ENCODE data around the gene SEPTIN2.
A peak's percentile ranks its signal among the peaks of the same experiment; 100 is the strongest.
"Not testable (repeated sequence)": the region's sequence is repeated elsewhere in the genome, so short reads cannot be mapped to it uniquely, and the experiment has no call there.

Gene SEPTIN2

GRCh38 chr2:241313543-241314095, 2.1 kb upstream of the SEPTIN2 start:
- H3K4me3 ChIP-seq (ENCODE audit: low read depth, low read length) = peak overlapping the region; percentile 97

DNA sequence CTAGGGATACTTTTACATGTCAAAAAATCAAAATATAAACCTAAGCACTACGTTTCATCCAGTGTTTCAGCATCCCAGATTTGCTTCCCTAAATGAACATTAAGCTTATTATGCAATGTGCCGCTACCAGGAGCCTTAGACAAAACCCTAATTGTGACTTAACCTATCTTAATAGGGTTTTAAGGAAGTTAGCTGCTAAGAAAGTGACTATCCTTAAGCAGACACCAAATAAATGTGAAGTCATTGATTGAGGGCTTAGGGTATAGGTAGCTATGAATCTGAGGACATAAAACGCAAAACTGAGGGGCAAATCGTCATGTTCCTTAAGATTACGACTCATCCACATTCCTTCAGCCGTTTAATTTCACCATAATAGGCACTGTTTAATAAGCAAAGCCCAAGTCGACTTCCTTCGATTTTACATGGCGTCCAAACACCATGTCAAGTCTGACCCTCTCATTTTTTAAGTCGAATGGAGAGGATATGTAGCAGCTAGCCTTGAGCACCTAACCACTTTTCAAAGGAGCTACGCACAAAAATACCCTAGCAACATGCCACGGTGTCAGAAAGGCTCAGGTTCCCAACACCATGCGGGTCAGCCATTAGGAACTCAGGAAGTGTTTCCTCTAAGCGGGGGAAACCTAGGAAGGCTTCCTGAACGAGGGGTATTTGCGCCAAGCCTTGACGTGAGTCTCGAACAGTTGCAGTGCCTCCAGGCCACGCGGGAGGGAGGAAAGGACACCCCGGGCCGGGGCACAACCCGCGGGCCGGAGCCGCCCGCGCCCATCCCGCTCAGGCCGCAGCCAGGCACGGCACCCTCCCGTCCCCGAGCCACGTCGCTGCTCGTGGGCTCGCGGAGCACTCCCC, 1.3 kb upstream of the SEPTIN2 start:
- H3K4me3 ChIP-seq (ENCODE audit: low read depth, low read length) = peak overlapping the region; percentile 97

DNA sequence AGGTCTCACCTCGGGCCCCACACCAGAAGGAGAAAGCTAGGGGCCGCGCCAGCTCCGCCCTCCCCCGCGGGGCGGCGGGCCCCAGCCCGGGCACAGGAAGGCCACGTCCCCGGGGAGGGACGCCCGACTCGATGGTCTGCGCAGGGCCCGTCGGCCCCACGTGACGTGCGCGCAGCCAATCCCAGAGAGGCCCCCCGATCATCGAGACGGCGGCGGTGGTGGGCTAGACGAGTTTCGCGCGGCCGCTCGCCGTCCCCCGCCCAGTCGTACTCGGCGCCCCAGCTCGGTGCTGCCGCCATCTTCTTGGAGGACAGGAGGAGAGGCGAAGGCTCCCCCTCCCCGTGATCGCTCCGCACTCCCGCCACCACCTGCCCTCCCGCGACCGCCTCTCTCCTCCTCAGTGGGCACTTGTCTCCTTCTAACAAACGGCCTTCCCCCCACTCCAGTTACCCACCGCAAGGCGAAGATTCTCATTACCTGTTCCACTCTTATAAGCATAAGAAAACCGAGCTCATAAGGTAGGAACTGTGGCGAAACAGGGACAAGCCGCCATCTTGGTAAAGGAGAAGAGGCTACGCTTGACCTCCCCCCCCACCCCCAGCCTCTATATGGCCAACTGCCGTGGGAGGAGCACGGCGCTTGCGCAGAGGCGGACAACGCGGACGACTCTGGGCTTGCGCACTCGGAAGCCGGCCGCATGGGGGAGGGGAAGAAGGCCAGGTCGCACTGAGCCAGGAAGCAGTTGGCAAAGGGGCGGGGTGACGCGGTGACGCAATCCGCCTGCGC, 439 bp upstream of the SEPTIN2 start, which contains the start of gene HDLBP:
HDLBP (minus strand) TSS at position 580 of the 786 bp plus-strand sequence. CDS start 48,803 bp downstream, outside the sequence.
- H3K4me3 ChIP-seq (ENCODE audit: low read depth, low read length) = peak within 1 kb of the TSS; percentile 98

DNA sequence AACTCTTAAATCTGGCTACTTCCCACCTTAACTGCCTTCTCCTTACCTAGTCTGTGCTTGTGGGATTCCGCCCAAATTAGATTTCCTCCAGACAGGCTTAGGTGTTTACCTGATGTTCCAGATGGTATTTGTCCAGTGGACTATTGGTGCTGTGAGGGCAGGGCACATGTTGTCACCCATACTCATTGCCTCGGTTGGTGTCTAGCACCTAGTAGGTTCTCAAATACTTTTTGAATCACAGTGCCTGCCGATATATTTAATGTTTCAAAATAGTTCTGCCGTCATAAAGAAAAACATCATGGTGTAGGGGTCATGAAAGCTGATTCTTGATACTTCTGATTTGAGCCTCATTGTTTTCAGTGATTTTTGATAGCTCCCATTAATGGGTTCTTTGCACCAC, 1.1 kb downstream of the SEPTIN2 start:
- peak overlapping the region; percentile 98 for H3K4me3 ChIP-seq (ENCODE audit: low read depth, low read length)

DNA sequence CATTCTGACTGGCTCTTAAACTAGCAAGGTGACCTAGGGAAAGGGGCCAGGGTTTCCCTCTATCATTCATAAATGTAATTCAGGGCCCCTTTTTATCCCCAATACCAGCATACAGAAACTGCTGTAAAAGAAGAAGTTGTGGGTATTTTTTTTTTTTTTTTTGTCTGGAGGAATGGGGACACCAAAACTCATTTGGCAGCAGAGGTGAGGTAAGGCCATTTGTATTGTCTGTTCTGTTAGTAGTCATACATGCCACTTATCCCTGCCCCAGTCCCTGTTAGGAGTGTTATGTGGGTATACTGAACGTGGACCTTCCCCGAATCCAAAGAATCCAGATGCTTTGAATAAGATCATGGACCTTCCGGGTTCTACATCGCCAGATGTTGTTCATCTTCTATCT, 1.7 kb downstream of the SEPTIN2 start:
- peak overlapping the region; percentile 98 for H3K4me3 ChIP-seq (ENCODE audit: low read depth, low read length)

GRCh38 chr2:241318830-241319229, 3.1 kb downstream of the SEPTIN2 start:
- H3K4me3 ChIP-seq (ENCODE audit: low read depth, low read length) = not testable (repeated sequence)

DNA sequence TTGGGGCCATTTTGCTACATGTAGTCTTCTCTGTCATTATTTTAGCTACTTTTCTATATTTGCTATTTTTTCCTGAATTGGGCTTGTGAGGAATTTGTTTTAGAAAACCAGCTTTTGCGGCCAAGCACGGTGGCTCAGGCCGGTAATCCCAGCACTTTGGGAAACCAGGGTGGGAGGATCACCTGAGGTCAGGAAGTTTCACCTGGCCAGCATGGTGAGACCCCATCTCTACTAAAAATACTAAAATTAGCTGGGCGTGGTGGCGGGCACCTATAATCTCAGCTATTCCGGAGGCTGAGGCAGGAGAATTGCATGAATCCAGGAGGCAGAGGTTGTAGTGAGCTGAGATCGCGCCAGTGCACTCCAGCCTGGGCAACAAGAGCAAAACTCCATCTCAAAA, 4.7 kb downstream of the SEPTIN2 start:
- no peak overlapping the region for H3K4me3 ChIP-seq (ENCODE audit: low read depth, low read length)

DNA sequence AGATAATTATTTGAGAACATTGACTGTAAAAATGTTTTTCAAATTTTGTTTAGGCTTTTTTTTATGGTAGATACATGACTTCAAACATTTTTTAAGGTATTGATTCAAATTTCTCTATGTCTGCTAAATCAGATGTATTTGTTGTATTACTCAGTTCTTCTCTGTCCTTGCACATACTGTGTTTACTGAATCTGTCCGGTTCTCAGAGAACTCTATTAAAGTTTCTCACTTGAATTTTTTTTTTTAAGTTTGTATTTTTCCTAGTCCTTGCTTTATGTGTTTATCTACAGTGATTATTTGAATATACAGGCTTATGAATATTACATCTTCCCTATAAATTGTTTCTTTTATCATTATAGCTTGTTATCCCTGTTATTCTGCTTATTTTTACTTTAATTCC, 5.3 kb downstream of the SEPTIN2 start:
- no peak overlapping the region for H3K4me3 ChIP-seq (ENCODE audit: low read depth, low read length)

- H3K4me3 ChIP-seq (ENCODE audit: low read depth, low read length) = no peak overlapping the region
These were observed 6.2 kb downstream of the SEPTIN2 start for GRCh38 chr2:241321886-241322285.

DNA sequence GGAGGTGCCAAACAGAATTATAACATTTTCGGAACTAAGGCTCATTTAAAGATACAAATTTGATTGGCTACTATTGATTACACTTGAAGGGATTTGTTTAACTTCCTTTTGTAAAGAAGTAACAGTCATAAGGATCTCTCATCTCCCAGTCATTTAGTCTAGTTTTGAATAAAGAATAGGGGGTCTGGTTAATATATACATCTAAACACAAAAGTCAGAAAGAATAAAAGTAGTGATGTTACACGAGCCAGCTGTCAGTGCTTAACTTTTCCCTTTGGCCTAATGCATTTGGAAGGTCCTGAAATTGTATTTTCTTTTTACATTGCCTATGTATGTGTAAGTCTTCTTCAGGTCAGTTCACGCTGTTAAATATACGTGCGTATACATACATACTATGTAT, 8.1 kb downstream of the SEPTIN2 start:
- H3K4me3 ChIP-seq (ENCODE audit: low read depth, low read length) = no peak overlapping the region

DNA sequence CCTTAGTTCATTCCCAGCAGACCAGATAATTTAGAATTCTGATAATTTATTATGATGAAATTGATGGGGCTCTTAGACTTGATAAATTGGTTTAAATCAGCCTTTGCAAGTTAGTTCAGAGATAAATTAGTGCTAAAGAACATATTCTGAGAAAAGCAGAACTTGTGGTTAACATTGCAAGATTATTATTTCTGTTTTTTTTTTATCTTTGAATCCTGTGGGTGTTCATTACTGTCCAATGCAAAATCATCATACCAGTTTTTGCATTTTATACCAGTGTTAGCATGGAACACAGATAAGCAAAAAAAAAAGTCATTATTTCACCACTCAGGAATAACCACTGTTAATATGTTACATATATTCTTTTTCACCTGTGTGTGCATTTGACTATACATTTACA, 9.1 kb downstream of the SEPTIN2 start:
- H3K4me3 ChIP-seq (ENCODE audit: low read depth, low read length) = no peak overlapping the region

- no peak overlapping the region for H3K4me3 ChIP-seq (ENCODE audit: low read depth, low read length)
These were observed 9.5 kb downstream of the SEPTIN2 start for GRCh38 chr2:241325257-241325656.

DNA sequence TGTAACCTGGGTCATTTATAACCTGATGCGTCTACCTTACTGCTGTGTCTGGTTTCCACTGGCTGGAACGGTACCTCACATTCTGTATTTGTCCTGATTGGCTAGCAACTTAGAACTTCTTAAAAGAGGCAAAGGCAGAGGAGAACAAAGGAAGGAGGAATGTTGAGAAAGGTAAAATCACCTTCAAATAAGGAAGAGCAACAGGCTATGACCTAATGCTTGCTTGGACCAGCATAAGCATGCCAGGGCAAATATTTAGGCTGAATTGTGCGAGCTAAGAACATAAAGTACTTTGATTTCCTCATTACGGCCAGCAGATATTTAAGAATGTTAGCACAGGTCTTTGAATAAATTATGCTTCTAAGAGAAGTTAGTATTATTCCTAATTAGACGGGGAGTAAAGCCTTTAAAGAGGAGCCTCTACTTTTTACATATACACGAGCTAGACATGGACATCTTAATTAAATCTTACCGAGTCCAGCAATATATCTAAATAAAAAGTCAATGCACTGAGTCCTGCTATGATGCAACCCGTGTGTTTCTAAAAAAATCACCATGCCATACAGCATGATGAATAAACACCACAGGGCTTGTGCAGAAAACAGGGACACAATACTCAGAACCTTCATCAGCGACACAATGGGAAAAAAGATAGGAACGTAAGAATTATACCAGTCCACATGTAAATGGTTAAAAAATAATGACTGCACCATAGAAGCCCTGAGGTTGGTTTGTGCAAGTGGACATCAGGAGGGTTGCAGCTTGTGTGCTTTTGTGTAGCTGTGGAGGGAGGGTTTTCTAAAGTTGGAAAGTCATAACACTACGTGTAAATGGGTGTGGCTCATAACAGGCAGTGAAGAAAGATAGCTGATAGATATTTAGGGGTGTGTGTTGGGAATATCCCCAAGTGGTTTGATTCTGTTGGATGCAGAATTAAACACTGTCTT, 14.2 kb downstream of the SEPTIN2 start:
- no peak overlapping the region for H3K4me3 ChIP-seq (ENCODE audit: low read depth, low read length)

- H3K4me3 ChIP-seq (ENCODE audit: low read depth, low read length) = no peak overlapping the region
These were observed 14.9 kb downstream of the SEPTIN2 start for GRCh38 chr2:241330616-241330981.

DNA sequence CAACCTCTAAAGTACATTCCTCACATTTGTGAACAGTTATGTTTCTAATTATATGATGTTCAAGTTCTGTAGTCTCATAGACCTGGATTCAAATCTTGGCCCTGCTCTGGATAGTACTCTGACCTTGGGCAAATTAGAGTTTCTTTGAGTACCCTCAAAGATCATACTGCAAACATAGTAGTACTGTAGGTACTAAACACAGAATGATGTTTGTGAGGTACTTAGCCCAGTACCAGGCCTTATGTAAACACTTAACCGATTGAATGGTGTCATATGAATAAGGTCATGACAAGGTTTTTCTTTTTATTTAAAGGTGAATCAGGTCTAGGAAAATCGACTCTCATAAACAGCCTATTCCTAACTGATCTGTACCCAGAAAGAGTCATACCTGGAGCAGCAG, 19.1 kb downstream of the SEPTIN2 start:
- H3K4me3 ChIP-seq (ENCODE audit: low read depth, low read length) = no peak overlapping the region

GRCh38 chr2:241339839-241340630, 24.3 kb downstream of the SEPTIN2 start:
- H3K4me3 ChIP-seq (ENCODE audit: low read depth, low read length) = no peak overlapping the region

DNA sequence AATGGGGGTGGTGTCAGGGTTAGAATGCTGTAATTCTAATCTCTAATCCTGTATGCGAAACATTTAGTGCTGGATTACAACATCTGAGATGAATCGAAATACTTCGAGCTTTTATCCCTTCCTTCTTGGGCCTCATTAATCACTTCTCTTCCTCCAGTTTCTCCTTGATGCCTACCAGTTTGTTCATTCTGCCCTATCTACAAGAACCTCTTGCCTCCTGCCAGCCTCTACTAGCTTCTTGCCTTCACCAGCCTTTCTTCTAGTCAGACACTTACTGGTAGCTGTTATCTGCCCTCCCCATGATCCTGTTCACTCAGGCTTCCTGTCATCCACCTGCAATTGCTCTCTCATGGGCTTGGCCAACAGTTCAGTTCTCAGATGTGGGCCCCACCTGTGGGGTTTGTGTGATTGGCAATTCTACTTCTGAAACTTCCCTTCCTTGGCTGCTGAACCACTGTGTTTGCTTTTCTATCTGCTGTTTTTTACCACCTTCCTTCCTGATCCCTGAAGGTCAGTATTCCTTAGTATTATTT, 25.0 kb downstream of the SEPTIN2 start:
- H3K4me3 ChIP-seq (ENCODE audit: low read depth, low read length) = no peak overlapping the region

DNA sequence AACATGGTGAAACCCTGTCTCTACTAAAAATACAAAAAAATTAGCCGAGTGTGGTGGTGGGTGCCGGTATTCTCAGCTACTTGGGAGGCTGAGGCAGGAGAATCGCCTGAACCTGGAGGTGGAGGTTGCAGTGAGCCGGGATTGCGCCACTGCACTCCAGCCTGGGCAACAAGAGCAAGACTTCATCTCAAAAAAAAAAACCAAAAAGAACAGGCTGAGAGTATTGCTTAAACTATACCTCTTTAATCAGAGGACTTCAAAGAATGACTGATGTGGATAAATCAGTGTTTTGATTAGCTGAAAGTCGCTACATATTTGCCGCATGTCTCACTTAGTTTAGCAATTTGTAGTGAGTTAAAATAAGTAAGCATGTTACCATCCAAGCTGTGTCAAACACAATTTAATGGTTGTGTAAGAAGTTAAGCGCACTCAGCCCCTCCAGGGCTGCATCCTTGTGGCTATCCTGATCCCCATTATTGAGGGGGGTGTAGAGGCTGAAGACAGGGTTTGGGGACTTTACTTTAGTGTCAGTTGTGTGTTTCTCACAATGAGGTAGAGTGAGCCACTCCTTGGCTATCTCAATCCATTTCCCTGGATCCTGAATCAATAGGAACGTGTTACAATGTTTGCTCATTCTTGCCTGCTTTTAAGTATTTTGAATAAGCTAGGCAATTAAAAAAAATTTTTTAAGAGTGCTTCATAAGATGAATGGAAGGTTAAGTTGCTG, 29.4 kb downstream of the SEPTIN2 start:
- H3K4me3 ChIP-seq (ENCODE audit: low read depth, low read length) = no peak overlapping the region

- no peak overlapping the region for H3K4me3 ChIP-seq (ENCODE audit: low read depth, low read length)
These were observed 34.2 kb downstream of the SEPTIN2 start for GRCh38 chr2:241349941-241350340.
